Right renal pelvis (tissue), 4 donors: Measurements from ENCODE around the gene AVEN. TPM values are rescaled to one million over a fixed set of nuclear protein-coding genes. Genes with fewer than 3 reads are reported as not detected.
"Not testable (repeated sequence)": the region's sequence is repeated elsewhere in the genome, so short reads cannot be mapped to it uniquely, and the experiment has no call there.

Experiments used
- DNase-seq, 4 donors: peaks; one replicate each; pipeline ENCODE4 v3.0.0-alpha.2; 2013; ENCODE audit warnings: low read depth in 4 of 4, low spot score in 3 of 4, missing footprints in 1 of 4
- polyA plus RNA-seq, 4 donors: library from polyadenylated mRNA; unstranded; fragments of 120-200 nt; gene quantifications; one replicate each; pipeline ENCODE4 v1.2.1, GENCODE V29; 2013; ENCODE audit not compliant: insufficient read length in 4 of 4

The AVEN gene
- polyA plus RNA-seq, 4 donors: 10.7 to 15.9 (median 12.5) TPM

GRCh38 chr15:34043813-34044212 lies 4.8 kb upstream of the AVEN start:
- no peak for DNase-seq

DNA sequence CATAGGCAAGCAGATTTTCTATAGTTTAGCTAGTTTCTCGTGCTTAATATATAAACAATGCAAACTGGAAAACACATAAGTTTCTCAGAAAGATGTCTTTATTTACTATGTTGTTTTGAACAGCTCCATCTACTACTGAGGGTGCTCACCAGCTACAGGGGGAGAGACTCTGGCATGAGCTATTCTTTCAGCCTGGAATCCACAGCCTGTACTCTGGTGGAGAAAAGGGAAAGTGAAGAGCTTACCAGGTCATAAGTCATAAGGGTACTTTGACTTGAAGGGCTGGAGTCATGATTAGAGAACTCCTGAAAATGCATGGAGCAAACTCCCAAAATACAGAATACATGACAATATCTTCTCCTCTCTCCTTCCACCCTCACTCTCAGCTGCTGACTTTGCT lies 4.4 kb upstream of the AVEN start:
- no peak for DNase-seq

DNA sequence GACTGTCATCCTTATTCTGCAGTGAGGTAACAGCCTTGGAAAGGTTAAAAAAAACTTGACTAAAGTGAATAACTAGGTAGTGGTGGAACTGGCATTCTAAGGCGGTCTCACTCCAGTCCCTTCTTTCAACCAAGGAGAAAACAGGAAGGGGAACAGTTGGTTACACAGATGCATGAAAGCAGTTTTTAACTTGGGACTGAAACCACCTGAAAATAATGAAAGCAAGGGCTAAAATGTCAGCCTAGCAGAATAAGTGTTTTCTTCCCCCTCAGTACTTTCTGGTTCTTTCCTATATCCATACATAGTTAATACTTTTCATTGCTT lies 748 bp upstream of the AVEN start:
- DNase-seq: no peak

- DNase-seq: peak in 3 of 4 donors; percentile 59 to 68 (median 64)
Observed at GRCh38 chr15:34038023-34038870, 757 bp downstream of the AVEN start.

DNA sequence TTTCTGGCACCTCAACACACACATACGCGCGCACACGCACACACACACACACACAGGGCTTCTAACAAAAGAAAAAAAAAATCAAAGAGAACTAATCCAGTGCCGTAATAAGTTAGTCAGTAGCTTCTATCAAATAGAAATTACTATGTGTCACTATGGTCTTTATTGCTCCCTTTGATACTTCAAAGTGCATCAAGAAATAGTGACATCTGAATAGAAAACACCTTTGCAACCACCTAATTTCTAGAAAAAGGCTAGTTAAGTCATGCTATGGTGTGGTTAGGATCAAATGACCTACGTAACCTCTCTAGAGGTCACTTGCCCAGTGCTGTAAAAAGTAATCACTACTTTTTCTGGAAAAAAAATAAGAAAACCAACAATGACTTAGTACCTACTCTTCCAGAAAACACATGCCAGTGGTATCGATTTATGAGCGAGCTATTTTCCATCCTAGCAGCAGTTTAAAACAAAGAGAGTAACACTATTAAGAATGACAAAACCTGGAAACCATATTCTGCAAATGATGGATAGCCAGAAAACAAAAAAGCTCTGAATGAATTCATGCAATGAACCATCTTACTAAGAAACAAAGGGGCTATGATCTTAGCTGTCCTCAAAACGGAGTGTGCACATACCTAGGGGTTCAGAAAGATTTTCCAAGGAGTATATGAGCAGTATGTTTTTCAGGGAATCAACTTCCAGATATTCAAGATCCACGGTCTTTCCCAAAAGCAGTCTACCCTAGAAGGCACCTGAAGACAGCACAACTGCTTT lies 6.8 kb downstream of the AVEN start:
- no peak for DNase-seq

- no peak for DNase-seq
Observed at GRCh38 chr15:34027606-34028005, 11.4 kb downstream of the AVEN start.

GRCh38 chr15:34025252-34025651 lies 13.8 kb downstream of the AVEN start:
- no peak for DNase-seq

GRCh38 chr15:34023907-34024306 lies 15.1 kb downstream of the AVEN start:
- no peak for DNase-seq

DNA sequence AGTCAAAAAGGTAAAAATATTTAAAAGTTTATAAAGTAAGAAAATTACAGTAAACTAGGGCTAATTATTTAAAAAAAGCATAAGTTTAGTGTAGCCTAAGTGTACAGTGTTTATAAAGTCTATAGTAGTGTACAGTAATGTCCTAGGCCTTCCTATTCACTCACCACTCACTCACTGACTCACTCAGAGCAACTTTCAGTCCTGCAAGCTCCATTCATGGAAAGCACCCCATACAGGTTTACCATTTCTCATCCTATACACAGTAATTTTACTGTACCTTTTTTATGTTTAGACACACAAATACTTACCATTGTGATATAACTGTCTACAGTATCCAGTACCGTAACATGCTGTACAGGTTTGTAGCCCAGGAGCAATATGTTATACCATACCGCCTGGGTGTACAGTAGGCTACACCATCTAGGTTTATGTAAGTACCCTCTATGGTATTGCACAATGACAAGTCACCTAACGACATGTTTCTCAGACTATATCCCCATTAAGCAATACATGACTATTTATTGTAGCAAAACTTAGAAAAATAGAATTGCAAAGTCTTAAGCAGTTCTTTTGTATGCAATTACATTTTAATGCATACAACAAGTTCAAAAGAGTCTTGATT lies 19.5 kb downstream of the AVEN start:
- no peak for DNase-seq

DNA sequence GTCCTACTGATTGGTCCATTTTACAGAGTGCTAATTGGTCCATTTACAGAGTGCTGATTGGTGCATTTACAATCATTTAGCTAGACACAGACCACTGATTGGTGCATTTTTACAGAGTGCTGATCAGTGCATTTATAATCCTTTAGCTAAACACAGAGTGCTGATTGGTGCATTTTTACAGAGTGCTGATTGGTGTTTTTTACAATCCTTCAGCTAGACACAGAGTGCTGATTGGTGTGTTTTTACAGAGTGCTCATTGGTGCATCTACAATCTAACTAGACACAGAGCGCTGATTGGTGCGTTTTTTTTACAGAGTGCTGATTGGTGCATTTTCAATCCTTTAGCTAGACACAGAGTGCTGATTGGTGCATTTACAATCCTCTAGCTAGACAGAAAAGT lies 20.3 kb downstream of the AVEN start:
- DNase-seq: not testable (repeated sequence)

GRCh38 chr15:34018021-34018645 lies 20.9 kb downstream of the AVEN start:
- no peak for DNase-seq

GRCh38 chr15:34014556-34014955 lies 24.4 kb downstream of the AVEN start:
- DNase-seq: no peak

DNA sequence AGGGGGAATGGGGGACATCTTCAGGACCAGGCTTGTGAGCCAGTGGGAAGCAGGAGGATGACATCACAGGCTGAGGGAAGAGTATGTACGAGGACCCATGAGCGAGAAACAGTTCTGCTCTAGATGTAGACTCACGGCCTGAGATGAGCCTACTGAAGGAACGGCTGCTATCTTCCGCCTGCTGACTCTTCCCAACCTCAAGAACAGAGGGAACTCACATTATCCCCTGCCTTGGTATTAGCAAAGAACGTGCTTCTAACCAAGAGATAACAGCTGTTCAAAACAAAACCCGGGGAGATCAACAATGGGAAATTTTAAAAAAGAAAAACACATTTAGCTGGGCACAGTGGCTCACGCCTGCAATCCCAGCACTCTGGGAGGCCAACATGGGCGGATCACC lies 25.3 kb downstream of the AVEN start:
- no peak for DNase-seq

DNA sequence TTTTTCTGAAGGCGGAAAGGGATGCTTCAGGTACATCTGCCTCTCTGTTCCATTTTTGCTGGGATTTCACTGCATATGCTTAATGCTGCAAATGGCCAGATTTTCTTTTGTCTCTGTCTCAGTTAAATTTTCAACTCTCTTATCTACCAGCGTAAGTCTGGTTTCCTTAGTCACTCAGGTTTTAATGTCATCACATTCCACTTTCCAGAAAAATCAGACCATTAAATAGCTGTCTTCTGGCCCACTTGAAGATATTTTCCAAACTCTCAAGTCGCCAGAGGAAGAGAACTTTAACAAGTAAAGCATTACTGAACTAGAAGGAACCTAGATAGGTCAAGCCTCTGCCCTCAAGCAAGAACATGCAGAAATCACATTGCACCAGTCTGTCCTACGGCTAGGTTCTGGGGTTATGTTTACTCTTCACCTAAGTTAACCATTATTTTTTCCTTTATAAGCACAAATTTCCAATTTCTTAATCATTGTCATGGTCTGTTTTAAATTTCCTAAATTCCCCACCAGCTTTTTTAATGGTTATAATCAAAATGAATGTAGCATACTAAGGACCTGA lies 26.5 kb downstream of the AVEN start:
- DNase-seq: no peak

DNA sequence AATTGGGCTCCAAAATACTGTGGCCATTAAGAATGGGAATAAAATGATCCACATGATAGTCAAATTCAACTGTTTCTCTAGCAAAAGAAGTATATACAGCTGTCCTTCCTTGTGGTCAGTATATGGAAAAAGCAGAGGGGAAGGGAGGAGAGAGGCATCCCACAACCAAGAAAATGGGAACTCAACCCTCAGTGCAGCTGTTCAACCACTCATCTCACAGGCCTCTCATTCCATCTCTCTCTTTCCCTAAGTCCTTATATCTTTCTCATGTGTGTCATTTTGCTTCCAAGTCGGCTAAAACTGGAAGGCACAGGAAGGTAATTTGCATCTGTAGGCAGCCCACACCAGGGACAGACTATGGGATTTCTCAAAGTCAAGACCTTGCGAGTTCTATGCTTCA lies 27.5 kb downstream of the AVEN start:
- no peak for DNase-seq

DNA sequence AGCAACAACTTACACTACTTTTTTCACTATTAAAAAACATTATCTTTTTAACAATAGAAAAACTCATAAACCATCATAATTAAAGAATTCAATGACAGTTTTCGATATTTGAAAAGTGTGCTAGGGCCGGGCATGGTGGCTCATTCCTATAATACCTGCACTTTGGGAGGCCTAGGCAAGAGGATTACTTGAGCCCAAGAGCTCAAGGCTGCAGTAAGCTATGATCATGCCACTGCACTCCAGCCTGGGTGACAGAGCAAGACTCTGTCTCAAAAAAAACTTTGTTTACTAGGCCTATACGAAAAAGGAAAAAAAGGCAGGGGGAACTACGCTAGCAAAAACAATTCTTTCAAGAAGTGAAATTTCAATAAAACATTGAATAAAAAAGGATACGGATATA lies 28.1 kb downstream of the AVEN start:
- DNase-seq: no peak

DNA sequence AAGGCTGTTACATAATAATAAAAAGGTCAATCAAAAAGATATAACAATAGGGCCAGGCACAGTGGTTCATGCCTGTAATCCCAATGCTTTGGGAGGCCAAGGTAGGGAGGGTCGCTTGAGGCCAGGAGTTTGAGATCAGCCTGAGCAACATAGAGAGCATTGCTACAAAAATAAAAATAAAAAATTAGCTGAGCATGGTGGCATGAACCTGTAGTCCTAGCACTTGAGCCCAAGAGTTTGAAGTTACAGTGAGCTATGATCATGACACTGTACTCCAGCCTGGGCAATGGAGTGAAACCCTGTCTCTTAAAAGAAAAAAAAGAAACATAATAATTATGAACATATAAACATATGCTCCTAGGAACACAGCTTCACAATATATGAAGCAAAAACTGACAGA lies 29.3 kb downstream of the AVEN start:
- DNase-seq: no peak

- no peak for DNase-seq
Observed at GRCh38 chr15:34006381-34006780, 32.6 kb downstream of the AVEN start.

DNA sequence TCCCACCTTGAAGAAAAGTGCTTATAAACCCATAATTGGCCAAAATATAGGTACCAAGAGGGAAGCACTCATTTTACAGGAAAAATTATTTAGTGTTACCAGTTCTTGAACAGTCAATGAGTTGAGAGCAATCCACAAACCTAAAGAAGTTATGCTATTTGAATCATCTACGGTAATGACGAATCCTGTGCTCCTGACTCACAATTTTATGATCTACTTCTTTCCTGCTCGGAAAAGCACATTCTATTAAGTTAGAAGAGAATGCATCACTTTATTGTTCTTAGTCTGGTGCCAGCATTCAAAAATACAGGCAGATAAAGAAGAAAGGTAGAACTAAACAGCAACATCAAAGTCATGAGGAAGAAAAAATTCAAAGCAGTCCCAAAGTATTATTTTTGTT lies 37.5 kb downstream of the AVEN start:
- DNase-seq: no peak

DNA sequence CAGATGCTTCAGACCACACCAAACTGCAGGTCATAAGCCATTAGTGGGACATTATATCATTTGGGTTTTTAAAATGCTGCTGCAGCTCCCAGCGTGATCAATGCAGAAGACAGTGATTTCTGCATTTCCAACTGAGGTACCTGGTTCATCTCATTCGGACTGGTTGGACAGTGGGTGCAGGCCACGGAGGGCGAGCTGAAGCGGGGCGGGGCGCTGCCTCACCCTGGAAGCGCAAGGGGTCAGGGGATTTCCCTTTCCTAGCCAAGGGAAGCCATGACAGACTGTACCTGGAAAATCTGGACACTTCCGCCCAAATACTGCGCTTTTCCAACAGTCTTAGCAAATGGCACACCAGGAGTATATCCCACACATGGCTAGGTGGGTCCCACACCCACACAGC lies 43.3 kb downstream of the AVEN start:
- DNase-seq: not testable (repeated sequence)
